ENCODE results near the gene ABLIM2.

ABLIM2 gene

DNA sequence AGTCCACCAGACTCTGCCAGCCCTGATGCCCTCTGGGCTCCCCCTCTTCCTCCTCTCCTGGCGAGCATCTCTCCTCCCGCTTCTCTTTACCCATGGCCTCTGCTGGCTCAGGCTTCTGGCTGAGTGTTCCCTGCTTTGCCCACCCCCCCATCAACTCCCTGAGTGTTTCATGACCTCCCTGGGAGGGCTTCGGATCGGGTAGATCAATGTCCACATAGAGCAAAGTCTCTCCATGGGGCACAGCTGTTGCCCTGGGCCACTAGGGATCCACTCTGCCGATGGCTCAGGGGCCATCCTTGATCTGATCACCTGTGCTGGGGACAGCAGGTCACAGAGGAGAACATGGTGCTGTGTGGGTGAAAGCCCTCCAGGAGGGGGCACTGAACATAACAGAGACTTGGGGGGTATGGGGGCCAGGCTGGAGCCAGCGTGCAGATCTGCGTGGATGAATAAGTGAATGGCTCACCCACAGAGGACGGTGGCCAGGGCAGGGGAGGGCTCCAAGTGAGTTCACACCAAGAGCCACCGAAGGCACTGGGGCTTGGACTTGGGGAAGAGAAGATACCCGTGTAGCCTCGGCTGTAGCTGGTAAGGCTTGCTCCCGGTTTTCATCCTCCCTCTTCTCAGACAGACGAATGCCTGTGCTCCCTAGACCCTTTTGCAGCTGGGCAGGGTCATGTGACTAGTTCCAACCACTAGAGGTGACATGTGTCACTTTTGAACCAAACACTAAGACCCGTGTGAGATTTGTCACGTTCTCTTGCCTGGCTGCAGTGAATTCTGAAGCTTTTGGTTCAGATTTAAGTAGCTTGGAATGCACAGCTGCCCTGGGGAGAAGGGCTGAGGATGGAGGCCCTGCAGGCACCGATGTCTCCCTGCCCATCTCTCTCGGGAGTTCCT lies 195.8 kb downstream of the ABLIM2 start:
- FAIRE-seq (no peak), DNase-seq (ENCODE audit: insufficient read length, low spot score) (no peak)
- TF ChIP-seq, protein P1, sequence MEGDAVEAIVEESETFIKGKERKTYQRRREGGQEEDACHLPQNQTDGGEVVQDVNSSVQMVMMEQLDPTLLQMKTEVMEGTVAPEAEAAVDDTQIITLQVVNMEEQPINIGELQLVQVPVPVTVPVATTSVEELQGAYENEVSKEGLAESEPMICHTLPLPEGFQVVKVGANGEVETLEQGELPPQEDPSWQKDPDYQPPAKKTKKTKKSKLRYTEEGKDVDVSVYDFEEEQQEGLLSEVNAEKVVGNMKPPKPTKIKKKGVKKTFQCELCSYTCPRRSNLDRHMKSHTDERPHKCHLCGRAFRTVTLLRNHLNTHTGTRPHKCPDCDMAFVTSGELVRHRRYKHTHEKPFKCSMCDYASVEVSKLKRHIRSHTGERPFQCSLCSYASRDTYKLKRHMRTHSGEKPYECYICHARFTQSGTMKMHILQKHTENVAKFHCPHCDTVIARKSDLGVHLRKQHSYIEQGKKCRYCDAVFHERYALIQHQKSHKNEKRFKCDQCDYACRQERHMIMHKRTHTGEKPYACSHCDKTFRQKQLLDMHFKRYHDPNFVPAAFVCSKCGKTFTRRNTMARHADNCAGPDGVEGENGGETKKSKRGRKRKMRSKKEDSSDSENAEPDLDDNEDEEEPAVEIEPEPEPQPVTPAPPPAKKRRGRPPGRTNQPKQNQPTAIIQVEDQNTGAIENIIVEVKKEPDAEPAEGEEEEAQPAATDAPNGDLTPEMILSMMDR (IDR thresholded peaks at IDR 0.05; ENCODE audit: insufficient read depth, missing control alignments) = no peak

GRCh38 chr4:7960790-7961655 lies 197.6 kb downstream of the ABLIM2 start:
- TF ChIP-seq, protein P1 (IDR thresholded peaks at IDR 0.05; ENCODE audit: insufficient read depth, missing control alignments) = no peak
- no peak for FAIRE-seq
- no peak for DNase-seq (ENCODE audit: insufficient read length, low spot score)

DNA sequence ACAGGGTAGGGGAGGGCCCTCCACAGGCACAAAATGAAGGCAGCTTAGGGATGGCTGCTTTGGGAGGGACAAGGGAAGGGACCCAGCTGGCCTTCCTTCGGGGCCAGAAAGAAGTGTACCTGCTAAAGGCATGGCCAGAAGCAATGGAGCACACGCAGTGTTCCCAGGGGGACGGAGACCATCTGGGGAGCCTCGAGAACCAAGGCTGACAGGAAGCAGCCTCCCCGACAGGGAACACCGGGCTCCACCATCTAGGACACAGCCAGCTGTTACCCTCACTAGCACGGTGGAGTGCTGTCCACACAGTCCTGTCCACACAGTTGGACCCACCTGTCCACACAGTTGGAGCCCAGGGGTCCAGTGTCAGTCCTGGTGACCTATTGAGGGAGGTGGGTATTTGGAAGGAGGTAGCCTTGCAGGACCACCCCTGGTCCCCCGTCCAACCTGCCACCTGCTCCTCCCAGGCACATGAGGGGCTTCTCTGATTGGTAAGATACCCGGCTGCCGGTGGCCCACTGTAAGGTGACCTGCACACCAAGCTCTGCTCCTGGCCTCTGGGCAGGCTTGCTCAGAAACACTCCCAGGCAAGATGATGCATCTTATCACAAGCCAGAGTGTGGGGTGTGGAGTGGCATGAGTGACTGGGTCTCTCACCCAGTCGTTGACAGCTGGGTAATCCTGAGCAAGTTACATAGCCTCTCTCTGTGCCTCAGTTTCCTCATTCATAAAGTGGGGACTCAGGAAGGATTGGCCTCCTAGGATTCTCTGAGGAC lies 198.4 kb downstream of the ABLIM2 start:
- no peak for FAIRE-seq
- DNase-seq (ENCODE audit: insufficient read length, low spot score) = no peak
- TF ChIP-seq, protein P1 (IDR thresholded peaks at IDR 0.05; ENCODE audit: insufficient read depth, missing control alignments) = no peak

DNA sequence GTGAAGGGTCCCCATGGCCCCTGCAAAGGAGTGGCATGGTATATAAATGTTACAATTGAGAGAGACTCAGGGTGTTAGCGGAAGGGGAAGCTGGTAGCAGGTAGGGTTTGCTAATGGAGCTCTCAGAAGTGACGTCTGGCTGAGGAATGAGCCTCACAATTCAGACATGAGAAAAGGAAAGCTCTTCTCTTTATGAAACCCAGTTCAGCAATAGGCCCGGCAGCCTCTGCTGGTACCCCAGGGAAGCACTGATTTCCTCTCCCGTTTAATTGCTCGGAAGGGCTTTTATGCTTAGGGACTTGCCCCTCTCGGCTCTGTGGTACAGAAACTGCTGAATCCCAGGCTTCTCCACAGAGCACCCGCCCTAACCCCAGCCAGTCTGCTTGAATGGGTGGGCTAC lies 199.5 kb downstream of the ABLIM2 start:
- no peak for DNase-seq (ENCODE audit: insufficient read length, low spot score)
- TF ChIP-seq, protein P1 (IDR thresholded peaks at IDR 0.05; ENCODE audit: insufficient read depth, missing control alignments) = no peak
- no peak for FAIRE-seq

DNA sequence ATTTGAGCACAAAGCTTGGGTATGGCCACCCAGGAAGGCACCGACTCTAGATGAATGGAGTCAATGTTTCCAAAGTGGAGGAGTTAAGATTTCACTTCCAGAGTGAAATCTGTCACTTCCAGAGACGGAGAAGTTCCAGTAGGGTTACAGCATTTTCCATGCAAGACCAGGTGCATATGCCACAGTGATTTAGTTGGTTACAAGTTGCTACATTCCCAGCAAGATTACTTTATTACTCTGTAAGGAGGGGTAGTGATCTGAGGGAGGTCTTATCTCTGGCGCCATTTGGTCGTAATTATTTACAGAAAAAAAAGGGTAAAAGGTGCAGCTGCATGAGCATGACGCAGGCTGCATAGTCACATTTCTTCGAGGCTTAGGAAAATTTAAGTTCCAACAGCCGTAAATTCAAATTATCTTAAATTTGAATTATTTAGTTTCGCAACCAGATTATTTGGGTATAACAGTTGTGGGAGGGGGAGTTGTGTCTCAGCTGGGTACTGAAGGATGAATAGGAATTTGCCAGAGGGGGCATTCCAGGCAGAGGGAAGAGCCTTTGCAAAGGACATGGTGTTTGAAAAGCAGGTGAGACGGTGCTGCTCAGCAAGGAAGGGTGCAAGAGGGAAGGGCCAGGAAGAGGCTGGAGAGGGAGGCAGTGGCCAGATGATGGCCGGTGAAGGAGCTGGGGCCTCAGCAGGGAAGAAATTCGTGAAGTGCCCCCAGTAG lies 201.5 kb downstream of the ABLIM2 start:
- TF ChIP-seq, protein P1 (IDR thresholded peaks at IDR 0.05; ENCODE audit: insufficient read depth, missing control alignments) = no peak
- DNase-seq (ENCODE audit: insufficient read length, low spot score) (no peak), FAIRE-seq (no peak)

DNA sequence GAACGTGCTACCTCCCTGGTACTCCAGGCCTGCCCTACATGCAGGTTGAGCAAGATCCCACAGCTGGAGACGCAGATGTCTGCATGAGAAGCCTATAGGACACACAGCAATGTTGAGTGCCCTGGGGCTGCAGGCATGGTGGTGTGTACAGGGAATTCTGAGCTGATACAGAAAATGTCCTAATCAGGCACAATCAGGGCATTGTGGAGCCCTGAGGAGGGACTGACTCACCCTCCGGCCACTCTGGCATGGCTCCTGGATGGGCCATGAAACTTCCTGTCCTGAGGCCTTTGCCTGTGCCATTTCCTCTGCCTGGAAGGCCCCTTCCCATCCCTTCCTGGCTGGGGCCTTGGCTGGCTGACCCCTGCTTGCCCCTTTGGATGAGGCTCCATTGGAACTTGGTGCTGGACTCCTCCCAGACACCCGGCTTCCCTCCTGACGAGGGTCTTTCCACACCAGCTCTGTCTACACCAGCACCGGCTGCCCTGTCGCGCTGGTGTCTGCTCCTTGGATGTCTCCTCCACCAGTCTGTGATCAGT lies 202.3 kb downstream of the ABLIM2 start:
- no peak for DNase-seq (ENCODE audit: insufficient read length, low spot score)
- no peak for FAIRE-seq
- TF ChIP-seq, protein P1 (IDR thresholded peaks at IDR 0.05; ENCODE audit: insufficient read depth, missing control alignments) = no peak

Measured in D721Med (cell line).